ENCODE data around the gene PCDHGB4. TPM values are rescaled to one million over a fixed set of nuclear protein-coding genes. Genes with fewer than 3 reads are reported as not detected.
A peak's percentile ranks its signal among the peaks of the same experiment; 100 is the strongest.
"Not testable (repeated sequence)": the region's sequence is repeated elsewhere in the genome, so short reads cannot be mapped to it uniquely, and the experiment has no call there.

Gene PCDHGB4
- total and polyA plus RNA-seq, 2 donors from 2014 or later: 1.0 to 6.1 TPM

DNA sequence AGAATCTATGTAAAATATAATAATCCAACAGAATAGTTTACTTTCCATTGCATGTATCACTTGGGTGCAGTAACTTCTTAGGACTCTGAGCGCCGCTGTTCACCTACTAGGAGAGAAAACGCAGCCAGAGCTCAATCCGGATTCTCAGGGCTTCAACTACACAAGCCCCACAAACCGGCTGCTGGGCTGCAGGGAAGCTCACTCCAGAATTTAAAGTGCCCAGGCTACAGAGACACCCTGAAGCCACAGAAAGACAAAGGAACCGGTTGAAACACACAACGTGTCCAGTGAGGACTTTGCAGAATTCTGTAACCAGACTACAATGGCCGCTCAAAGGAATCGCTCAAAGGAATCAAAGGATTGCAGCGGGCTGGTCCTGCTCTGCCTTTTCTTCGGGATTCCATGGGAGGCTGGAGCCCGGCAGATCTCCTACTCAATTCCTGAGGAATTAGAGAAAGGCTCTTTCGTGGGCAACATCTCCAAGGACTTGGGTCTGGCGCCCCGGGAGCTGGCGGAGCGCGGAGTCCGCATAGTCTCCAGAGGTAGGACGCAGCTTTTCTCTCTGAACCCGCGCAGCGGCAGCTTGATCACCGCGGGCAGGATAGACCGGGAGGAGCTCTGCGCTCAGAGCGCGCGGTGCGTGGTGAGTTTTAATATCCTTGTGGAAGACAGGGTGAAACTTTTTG lies 25.5 kb downstream of the PCDHGB4 start, which contains the start of gene PCDHGA10:
Gene PCDHGA10, plus strand, starts transcription at position 134 of the 686 bp plus-strand sequence. Its CDS starts 189 bp downstream, at position 323.
- peak in 3 of 5 donors; percentile 29 to 47 (median 31) for DNase-seq
- no peak within 1 kb of the TSS for H3K9ac ChIP-seq (ENCODE audit: low read length in 3 of 3)

DNA sequence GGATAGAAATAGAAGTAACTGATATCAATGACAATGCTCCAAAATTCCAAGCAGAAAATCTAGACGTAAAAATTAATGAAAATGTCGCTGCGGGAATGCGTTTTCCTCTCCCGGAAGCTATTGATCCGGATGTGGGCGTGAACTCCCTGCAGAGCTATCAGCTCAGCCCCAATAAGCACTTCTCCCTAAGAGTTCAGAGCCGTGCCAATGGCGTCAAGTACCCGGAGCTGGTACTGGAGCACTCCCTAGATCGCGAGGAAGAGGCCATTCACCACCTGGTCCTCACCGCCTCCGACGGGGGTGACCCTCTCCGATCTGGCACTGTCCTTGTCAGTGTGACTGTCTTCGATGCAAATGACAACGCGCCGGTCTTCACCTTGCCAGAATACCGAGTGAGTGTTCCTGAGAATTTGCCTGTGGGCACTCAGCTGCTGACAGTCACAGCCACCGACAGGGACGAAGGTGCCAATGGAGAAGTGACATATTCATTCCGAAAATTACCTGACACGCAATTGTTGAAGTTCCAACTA lies 26.1 kb downstream of the PCDHGB4 start:
- DNase-seq: no peak
- H3K9me3 ChIP-seq (ENCODE audit: control insufficient read depth in 2 of 3, insufficient read depth in 1 of 3, low read length in 3 of 3): peaks cover 1 to 52% (median 31%) of the 10 kb centered on the region in 3 donors
- H3K4me1 ChIP-seq (ENCODE audit: control insufficient read depth in 2 of 3, insufficient read depth in 2 of 3, low read depth in 1 of 3, low read length in 3 of 3): no peaks in the 10 kb centered on the region
- no peak overlapping the region for H3K27ac ChIP-seq (ENCODE audit: low read depth in 2 of 2, low read length in 2 of 2)
- no peaks in the 10 kb centered on the region for H3K36me3 ChIP-seq (ENCODE audit: control insufficient read depth in 2 of 3, insufficient read depth in 3 of 3, low read length in 3 of 3)
- no peak overlapping the region for H3K9ac ChIP-seq (ENCODE audit: low read length in 3 of 3)
- FAIRE-seq: no peak
- TF ChIP-seq, protein P1, sequence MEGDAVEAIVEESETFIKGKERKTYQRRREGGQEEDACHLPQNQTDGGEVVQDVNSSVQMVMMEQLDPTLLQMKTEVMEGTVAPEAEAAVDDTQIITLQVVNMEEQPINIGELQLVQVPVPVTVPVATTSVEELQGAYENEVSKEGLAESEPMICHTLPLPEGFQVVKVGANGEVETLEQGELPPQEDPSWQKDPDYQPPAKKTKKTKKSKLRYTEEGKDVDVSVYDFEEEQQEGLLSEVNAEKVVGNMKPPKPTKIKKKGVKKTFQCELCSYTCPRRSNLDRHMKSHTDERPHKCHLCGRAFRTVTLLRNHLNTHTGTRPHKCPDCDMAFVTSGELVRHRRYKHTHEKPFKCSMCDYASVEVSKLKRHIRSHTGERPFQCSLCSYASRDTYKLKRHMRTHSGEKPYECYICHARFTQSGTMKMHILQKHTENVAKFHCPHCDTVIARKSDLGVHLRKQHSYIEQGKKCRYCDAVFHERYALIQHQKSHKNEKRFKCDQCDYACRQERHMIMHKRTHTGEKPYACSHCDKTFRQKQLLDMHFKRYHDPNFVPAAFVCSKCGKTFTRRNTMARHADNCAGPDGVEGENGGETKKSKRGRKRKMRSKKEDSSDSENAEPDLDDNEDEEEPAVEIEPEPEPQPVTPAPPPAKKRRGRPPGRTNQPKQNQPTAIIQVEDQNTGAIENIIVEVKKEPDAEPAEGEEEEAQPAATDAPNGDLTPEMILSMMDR (IDR thresholded peaks at IDR 0.05; ENCODE audit: borderline replicate concordance, extremely low read depth, insufficient read depth): no peak
- intact Hi-C loops (cut with DNase I): no loop called here
- no peaks in the 10 kb centered on the region for H3K27me3 ChIP-seq (ENCODE audit: control insufficient read depth, insufficient read depth, low read length)
- H3K4me3 ChIP-seq (ENCODE audit: low read length in 3 of 3): peak overlapping the region in 2 of 3 donors; percentile 44 to 54

More for the DNA sequence above, 25.5 kb downstream of the PCDHGB4 start, which contains the start of gene PCDHGA10:
- intact Hi-C loops (cut with DNase I): no loop called here
- no peaks in the 10 kb centered on the region for H3K27me3 ChIP-seq (ENCODE audit: control insufficient read depth, insufficient read depth, low read length)
- no peaks in the 10 kb centered on the region for H3K36me3 ChIP-seq (ENCODE audit: control insufficient read depth in 2 of 3, insufficient read depth in 3 of 3, low read length in 3 of 3)
- peak within 1 kb of the TSS; percentile 9 to 54 (median 44) for H3K4me3 ChIP-seq (ENCODE audit: low read length in 3 of 3)
- H3K9me3 ChIP-seq (ENCODE audit: control insufficient read depth in 2 of 3, insufficient read depth in 1 of 3, low read length in 3 of 3): peaks cover 1 to 50% (median 27%) of the 10 kb centered on the region in 3 donors
- no peak for FAIRE-seq
- no peaks in the 10 kb centered on the region for H3K4me1 ChIP-seq (ENCODE audit: control insufficient read depth in 2 of 3, insufficient read depth in 2 of 3, low read depth in 1 of 3, low read length in 3 of 3)
- TF ChIP-seq, protein P1 (IDR thresholded peaks at IDR 0.05; ENCODE audit: borderline replicate concordance, extremely low read depth, insufficient read depth): peak; percentile 28
- no peak within 1 kb of the TSS for H3K27ac ChIP-seq (ENCODE audit: low read depth in 2 of 2, low read length in 2 of 2)

DNA sequence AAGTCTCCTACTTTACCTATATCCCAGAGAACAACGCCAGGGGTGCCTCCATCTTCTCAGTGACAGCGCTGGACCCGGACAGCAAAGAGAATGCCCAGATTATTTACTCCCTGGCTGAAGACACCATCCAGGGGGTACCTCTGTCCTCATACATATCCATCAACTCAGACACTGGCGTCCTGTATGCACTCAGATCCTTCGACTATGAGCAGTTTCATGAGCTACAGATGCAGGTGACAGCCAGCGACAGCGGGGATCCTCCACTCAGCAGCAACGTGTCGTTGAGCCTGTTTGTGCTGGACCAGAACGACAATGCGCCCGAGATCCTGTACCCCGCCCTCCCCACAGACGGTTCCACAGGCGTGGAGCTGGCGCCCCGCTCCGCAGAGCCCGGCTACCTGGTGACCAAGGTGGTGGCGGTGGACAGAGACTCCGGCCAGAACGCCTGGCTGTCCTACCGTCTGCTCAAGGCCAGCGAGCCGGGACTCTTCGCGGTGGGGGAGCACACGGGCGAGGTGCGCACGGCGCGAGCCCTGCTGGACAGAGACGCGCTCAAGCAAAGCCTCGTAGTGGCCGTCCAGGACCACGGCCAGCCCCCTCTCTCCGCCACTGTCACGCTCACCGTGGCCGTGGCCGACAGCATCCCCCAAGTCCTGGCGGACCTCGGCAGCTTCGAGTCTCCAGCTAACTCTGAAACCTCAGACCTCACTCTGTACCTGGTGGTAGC lies 27.2 kb downstream of the PCDHGB4 start:
- DNase-seq, FAIRE-seq: not testable (repeated sequence)
- peaks cover 1 to 52% (median 30%) of the 10 kb centered on the region in 3 donors for H3K9me3 ChIP-seq (ENCODE audit: control insufficient read depth in 2 of 3, insufficient read depth in 1 of 3, low read length in 3 of 3)

DNA sequence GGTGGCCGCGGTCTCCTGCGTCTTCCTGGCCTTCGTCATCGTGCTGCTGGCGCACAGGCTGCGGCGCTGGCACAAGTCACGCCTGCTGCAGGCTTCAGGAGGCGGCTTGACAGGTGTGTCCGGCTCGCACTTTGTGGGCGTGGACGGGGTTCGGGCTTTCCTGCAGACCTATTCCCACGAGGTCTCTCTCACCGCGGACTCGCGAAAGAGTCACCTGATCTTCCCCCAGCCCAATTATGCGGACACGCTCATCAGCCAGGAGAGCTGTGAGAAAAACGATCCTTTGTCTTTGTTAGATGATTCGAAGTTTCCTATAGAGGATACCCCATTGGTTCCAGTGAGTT lies 27.7 kb downstream of the PCDHGB4 start:
- H3K9ac ChIP-seq (ENCODE audit: low read length in 3 of 3); H3K27ac ChIP-seq (ENCODE audit: low read depth in 2 of 2, low read length in 2 of 2); H3K4me1 ChIP-seq (ENCODE audit: control insufficient read depth in 2 of 3, insufficient read depth in 2 of 3, low read depth in 1 of 3, low read length in 3 of 3); intact Hi-C loops (cut with DNase I); H3K27me3 ChIP-seq (ENCODE audit: control insufficient read depth, insufficient read depth, low read length); FAIRE-seq; DNase-seq; H3K36me3 ChIP-seq (ENCODE audit: control insufficient read depth in 2 of 3, insufficient read depth in 3 of 3, low read length in 3 of 3); H3K4me3 ChIP-seq (ENCODE audit: low read length in 3 of 3): not testable (repeated sequence)
- H3K9me3 ChIP-seq (ENCODE audit: control insufficient read depth in 2 of 3, insufficient read depth in 1 of 3, low read length in 3 of 3): peaks cover 3 to 51% (median 29%) of the 10 kb centered on the region in 3 donors

More for the DNA sequence above, 27.2 kb downstream of the PCDHGB4 start:
- H3K27ac ChIP-seq (ENCODE audit: low read depth in 2 of 2, low read length in 2 of 2); H3K36me3 ChIP-seq (ENCODE audit: control insufficient read depth in 2 of 3, insufficient read depth in 3 of 3, low read length in 3 of 3); H3K4me1 ChIP-seq (ENCODE audit: control insufficient read depth in 2 of 3, insufficient read depth in 2 of 3, low read depth in 1 of 3, low read length in 3 of 3); intact Hi-C loops (cut with DNase I); H3K4me3 ChIP-seq (ENCODE audit: low read length in 3 of 3); H3K27me3 ChIP-seq (ENCODE audit: control insufficient read depth, insufficient read depth, low read length); H3K9ac ChIP-seq (ENCODE audit: low read length in 3 of 3): not testable (repeated sequence)

Data from kidney (tissue), 14 donors.